AG04450 (cell line): ENCODE results near the gene MTM1. TPM values are rescaled to one million over a fixed set of nuclear protein-coding genes. Genes with fewer than 3 reads are reported as not detected.

Experiments used
- CTCF ChIA-PET: fragments of 300-600, 350-600 bp; formaldehyde crosslinking; extraction: SDS; loops from one replicate; lab custom pipeline; 2022; ENCODE audit warnings: antibody characterized with exemption, inconsistent platforms; lab: Charles Lee
- POLR2A ChIA-PET: fragments of 350-600 bp; formaldehyde crosslinking; extraction: SDS; loops from one replicate; lab custom pipeline; 2021; ENCODE audit warnings: antibody characterized with exemption, inconsistent platforms; lab: Yijun Ruan, JAX
- DNase-seq: peaks from one replicate; pipeline ENCODE4 v3.0.0-alpha.2; 2011; ENCODE audit warnings: low read depth, low spot score
- H3K27ac ChIP-seq: one replicate; pipeline ENCODE4 v1.5.1; 2012; ENCODE audit warnings: low read depth, low read length, control low read depth
- H3K27me3 ChIP-seq: one replicate; pipeline ENCODE4 v1.6.0; 2012; ENCODE audit warnings: low read length; ENCODE audit not compliant: control insufficient read depth, insufficient read depth
- H3K4me3 ChIP-seq: 2 replicates; pipeline ENCODE4 v1.5.1; 2011; ENCODE audit warnings: mild to moderate bottlenecking, low read depth, low read length, control low read depth
- H3K9me3 ChIP-seq: 2 replicates; pipeline ENCODE4 v1.5.1; 2012; ENCODE audit warnings: low read length; ENCODE audit not compliant: control insufficient read depth, insufficient read depth
- CTCF ChIP-seq: IDR thresholded peaks from 2 replicates; pipeline ENCODE4 v1.5.1; 2011; ENCODE audit warnings: low read depth, low read length, control low read depth, inconsistent platforms
- polyA plus RNA-seq: library from polyadenylated mRNA; depleted of rRNA; stranded (reverse); fragments of >200 nt; gene quantifications from 2 replicates; pipeline ENCODE4 v1.2.3, GENCODE V29; 2011

MTM1 gene
- polyA plus RNA-seq, 1 experiment: 3.9 TPM

- Histone ChIP-seq H3K4me3 (no peak overlapping the region), H3K27ac (no peak overlapping the region), H3K27me3 (no peaks in the 10 kb centered on the region), H3K9me3 (no peaks in the 10 kb centered on the region)
- POLR2A ChIA-PET: no interaction called here
- CTCF ChIA-PET: no interaction called here
- DNase-seq: no peak
- no peak for TF ChIP-seq CTCF
Observed at GRCh38 chrX:150605603-150606002, 37.2 kb downstream of the MTM1 start.

GRCh38 chrX:150607201-150607600 lies 38.8 kb downstream of the MTM1 start:
- Histone ChIP-seq H3K27ac (no peak overlapping the region), H3K9me3 (no peaks in the 10 kb centered on the region), H3K27me3 (no peaks in the 10 kb centered on the region), H3K4me3 (no peak overlapping the region)
- ChIA-PET POLR2A (no interaction called here), CTCF (no interaction called here)
- TF ChIP-seq CTCF: no peak
- DNase-seq: no peak

- ChIA-PET CTCF (no interaction called here), POLR2A (no interaction called here)
- TF ChIP-seq CTCF: no peak
- H3K27me3 ChIP-seq: no peaks in the 10 kb centered on the region
- H3K27ac ChIP-seq: no peak overlapping the region
- no peaks in the 10 kb centered on the region for H3K9me3 ChIP-seq
- H3K4me3 ChIP-seq: no peak overlapping the region
- DNase-seq: no peak
Observed at GRCh38 chrX:150610043-150610442, 41.6 kb downstream of the MTM1 start.

GRCh38 chrX:150610446-150610845 lies 42.0 kb downstream of the MTM1 start:
- Histone ChIP-seq H3K9me3 (no peaks in the 10 kb centered on the region), H3K4me3 (no peak overlapping the region), H3K27ac (no peak overlapping the region), H3K27me3 (no peaks in the 10 kb centered on the region)
- no peak for TF ChIP-seq CTCF
- CTCF ChIA-PET: no interaction called here
- POLR2A ChIA-PET: no interaction called here
- DNase-seq: no peak

GRCh38 chrX:150615356-150615755 lies 46.9 kb downstream of the MTM1 start:
- no peak for DNase-seq
- no peaks in the 10 kb centered on the region for H3K27me3 ChIP-seq
- POLR2A ChIA-PET: no interaction called here
- no peak overlapping the region for H3K27ac ChIP-seq
- no peak for TF ChIP-seq CTCF
- CTCF ChIA-PET: no interaction called here
- H3K4me3 ChIP-seq: no peak overlapping the region
- no peaks in the 10 kb centered on the region for H3K9me3 ChIP-seq
